WTC11 (cell line): Measurements from ENCODE around the gene PEAK1.

ENCODE experiments used
- AFF4 ChIP-seq: sonication (generic); formaldehyde crosslinking; IDR thresholded peaks from 2 replicates; pipeline ENCODE4 v1.8.1; 2023; ENCODE audit warnings: mild to moderate bottlenecking, missing genetic modification reagents, borderline replicate concordance
- CTCF ChIP-seq: fragments of 200-600 bp; IDR thresholded peaks from 2 replicates; pipeline ENCODE4 v1.8.0; 2022; ENCODE audit warnings: antibody characterized with exemption
- E2F1 ChIP-seq: sonication (generic); formaldehyde crosslinking; IDR thresholded peaks from 2 replicates; pipeline ENCODE4 v1.8.0; 2022; ENCODE audit warnings: mild to moderate bottlenecking, missing genetic modification reagents
- SP1 ChIP-seq: sonication (generic); formaldehyde crosslinking; conservative IDR thresholded peaks from 2 replicates; pipeline ENCODE4 v1.8.1; 2022; ENCODE audit warnings: missing genetic modification reagents
- TF ChIP-seq, protein P1 (sequence below): sonication (generic); formaldehyde crosslinking; IDR thresholded peaks from 2 replicates; pipeline ENCODE4 v1.8.0; 2023; ENCODE audit warnings: missing genetic modification reagents, mild to moderate bottlenecking, borderline replicate concordance

GRCh38 chr15:77168141-77168540 is 251.8 kb downstream of the PEAK1 start:
- TF ChIP-seq E2F1 (CRISPR knock-in tag) = no peak
- no peak for TF ChIP-seq AFF4 (CRISPR knock-in tag)
- no peak for TF ChIP-seq SP1 (CRISPR knock-in tag)
- TF ChIP-seq, protein P1, sequence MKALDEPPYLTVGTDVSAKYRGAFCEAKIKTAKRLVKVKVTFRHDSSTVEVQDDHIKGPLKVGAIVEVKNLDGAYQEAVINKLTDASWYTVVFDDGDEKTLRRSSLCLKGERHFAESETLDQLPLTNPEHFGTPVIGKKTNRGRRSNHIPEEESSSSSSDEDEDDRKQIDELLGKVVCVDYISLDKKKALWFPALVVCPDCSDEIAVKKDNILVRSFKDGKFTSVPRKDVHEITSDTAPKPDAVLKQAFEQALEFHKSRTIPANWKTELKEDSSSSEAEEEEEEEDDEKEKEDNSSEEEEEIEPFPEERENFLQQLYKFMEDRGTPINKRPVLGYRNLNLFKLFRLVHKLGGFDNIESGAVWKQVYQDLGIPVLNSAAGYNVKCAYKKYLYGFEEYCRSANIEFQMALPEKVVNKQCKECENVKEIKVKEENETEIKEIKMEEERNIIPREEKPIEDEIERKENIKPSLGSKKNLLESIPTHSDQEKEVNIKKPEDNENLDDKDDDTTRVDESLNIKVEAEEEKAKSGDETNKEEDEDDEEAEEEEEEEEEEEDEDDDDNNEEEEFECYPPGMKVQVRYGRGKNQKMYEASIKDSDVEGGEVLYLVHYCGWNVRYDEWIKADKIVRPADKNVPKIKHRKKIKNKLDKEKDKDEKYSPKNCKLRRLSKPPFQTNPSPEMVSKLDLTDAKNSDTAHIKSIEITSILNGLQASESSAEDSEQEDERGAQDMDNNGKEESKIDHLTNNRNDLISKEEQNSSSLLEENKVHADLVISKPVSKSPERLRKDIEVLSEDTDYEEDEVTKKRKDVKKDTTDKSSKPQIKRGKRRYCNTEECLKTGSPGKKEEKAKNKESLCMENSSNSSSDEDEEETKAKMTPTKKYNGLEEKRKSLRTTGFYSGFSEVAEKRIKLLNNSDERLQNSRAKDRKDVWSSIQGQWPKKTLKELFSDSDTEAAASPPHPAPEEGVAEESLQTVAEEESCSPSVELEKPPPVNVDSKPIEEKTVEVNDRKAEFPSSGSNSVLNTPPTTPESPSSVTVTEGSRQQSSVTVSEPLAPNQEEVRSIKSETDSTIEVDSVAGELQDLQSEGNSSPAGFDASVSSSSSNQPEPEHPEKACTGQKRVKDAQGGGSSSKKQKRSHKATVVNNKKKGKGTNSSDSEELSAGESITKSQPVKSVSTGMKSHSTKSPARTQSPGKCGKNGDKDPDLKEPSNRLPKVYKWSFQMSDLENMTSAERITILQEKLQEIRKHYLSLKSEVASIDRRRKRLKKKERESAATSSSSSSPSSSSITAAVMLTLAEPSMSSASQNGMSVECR (CRISPR knock-in tag) = no peak
- TF ChIP-seq CTCF = no peak
